NCI-H446 (cell line): ENCODE data around the gene HOXD10.

ENCODE experiments used
- DNase-seq, 2 experiments: peaks; one replicate each; lab custom pipeline; 2025; lab: John Stamatoyannopoulos, UW

HOXD10 gene

GRCh38 chr2:176123411-176124109 lies 7.0 kb downstream of the HOXD10 start:
- DNase-seq: no peak

GRCh38 chr2:176124110-176124946 lies 7.8 kb downstream of the HOXD10 start:
- no peak for DNase-seq

- DNase-seq: no peak
These were observed 8.6 kb downstream of the HOXD10 start for GRCh38 chr2:176124947-176125771.

- no peak for DNase-seq
These were observed 9.1 kb downstream of the HOXD10 start for GRCh38 chr2:176125772-176126054.

GRCh38 chr2:176126929-176127773 lies 10.6 kb downstream of the HOXD10 start:
- peak; percentile 33 to 64 for DNase-seq

GRCh38 chr2:176127774-176128072 lies 11.1 kb downstream of the HOXD10 start:
- DNase-seq: no peak

GRCh38 chr2:176128172-176128981 lies 11.8 kb downstream of the HOXD10 start:
- DNase-seq: no peak

- peak in 1 of 2 experiments; percentile 77 for DNase-seq
These were observed 12.6 kb downstream of the HOXD10 start, which contains the start of gene HOXD8 for GRCh38 chr2:176128982-176129796. HOXD8 (plus strand) TSS chr2:176129705; CDS start chr2:176130367, 662 bp downstream.

GRCh38 chr2:176129813-176130146 lies 13.2 kb downstream of the HOXD10 start:
- no peak for DNase-seq

GRCh38 chr2:176130147-176130956 lies 13.8 kb downstream of the HOXD10 start:
- peak in 1 of 2 experiments; percentile 36 for DNase-seq

- DNase-seq: no peak
These were observed 14.6 kb downstream of the HOXD10 start for GRCh38 chr2:176130957-176131847.

- no peak for DNase-seq
These were observed 15.2 kb downstream of the HOXD10 start for GRCh38 chr2:176131848-176132158.

GRCh38 chr2:176132205-176133171 lies 15.9 kb downstream of the HOXD10 start:
- DNase-seq: no peak

- DNase-seq: no peak
These were observed 16.8 kb downstream of the HOXD10 start for GRCh38 chr2:176133389-176133788.

- DNase-seq: no peak
These were observed 17.5 kb downstream of the HOXD10 start for GRCh38 chr2:176134035-176134434.

GRCh38 chr2:176135035-176135440 lies 18.5 kb downstream of the HOXD10 start:
- DNase-seq: peak in 1 of 2 experiments; percentile 4
